ENCODE results near the gene STH. TPM values are rescaled to one million over a fixed set of nuclear protein-coding genes. Genes with fewer than 3 reads are reported as not detected.

STH gene
- total RNA-seq, 1 donor from 2014 or later = not detected

GRCh38 chr17:46009681-46010596 is 10.9 kb downstream of the STH start:
- no peak for DNase-seq (ENCODE audit: extremely low spot score, unreplicated experiment)
- no peaks in the 10 kb centered on the region for H3K36me3 Mint-ChIP-seq (ENCODE audit: unreplicated experiment)
- no peak overlapping the region for H3K27ac Mint-ChIP-seq (ENCODE audit: unreplicated experiment)
- no peaks in the 10 kb centered on the region for H3K9me3 Mint-ChIP-seq (ENCODE audit: unreplicated experiment)
- TF ChIP-seq CTCF (IDR thresholded peaks at IDR 0.05) = no peak
- H3K4me1 Mint-ChIP-seq (ENCODE audit: unreplicated experiment) = peaks cover 18% of the 10 kb centered on the region
- H3K4me3 Mint-ChIP-seq (ENCODE audit: unreplicated experiment) = no peak overlapping the region
- no peaks in the 10 kb centered on the region for H3K27me3 Mint-ChIP-seq (ENCODE audit: unreplicated experiment)

GRCh38 chr17:46010597-46011186 is 11.6 kb downstream of the STH start:
- Mint-ChIP-seq H3K4me1 (ENCODE audit: unreplicated experiment) (peaks cover 18% of the 10 kb centered on the region), H3K9me3 (ENCODE audit: unreplicated experiment) (no peaks in the 10 kb centered on the region), H3K27ac (ENCODE audit: unreplicated experiment) (no peak overlapping the region), H3K27me3 (ENCODE audit: unreplicated experiment) (no peaks in the 10 kb centered on the region), H3K36me3 (ENCODE audit: unreplicated experiment) (no peaks in the 10 kb centered on the region), H3K4me3 (ENCODE audit: unreplicated experiment) (no peak overlapping the region)
- no peak for TF ChIP-seq CTCF (IDR thresholded peaks at IDR 0.05)
- no peak for DNase-seq (ENCODE audit: extremely low spot score, unreplicated experiment)

- H3K9me3 Mint-ChIP-seq (ENCODE audit: unreplicated experiment) = no peaks in the 10 kb centered on the region
- no peaks in the 10 kb centered on the region for H3K36me3 Mint-ChIP-seq (ENCODE audit: unreplicated experiment)
- no peak overlapping the region for H3K27ac Mint-ChIP-seq (ENCODE audit: unreplicated experiment)
- H3K4me3 Mint-ChIP-seq (ENCODE audit: unreplicated experiment) = no peak overlapping the region
- H3K27me3 Mint-ChIP-seq (ENCODE audit: unreplicated experiment) = no peaks in the 10 kb centered on the region
- H3K4me1 Mint-ChIP-seq (ENCODE audit: unreplicated experiment) = peaks cover 18% of the 10 kb centered on the region
- no peak for DNase-seq (ENCODE audit: extremely low spot score, unreplicated experiment)
- TF ChIP-seq CTCF (IDR thresholded peaks at IDR 0.05) = no peak
These were observed 12.9 kb downstream of the STH start for GRCh38 chr17:46011711-46012505.

- Mint-ChIP-seq H3K27me3 (ENCODE audit: unreplicated experiment) (no peaks in the 10 kb centered on the region), H3K27ac (ENCODE audit: unreplicated experiment) (no peak overlapping the region), H3K4me1 (ENCODE audit: unreplicated experiment) (peaks cover 18% of the 10 kb centered on the region), H3K9me3 (ENCODE audit: unreplicated experiment) (no peaks in the 10 kb centered on the region), H3K4me3 (ENCODE audit: unreplicated experiment) (no peak overlapping the region), H3K36me3 (ENCODE audit: unreplicated experiment) (no peaks in the 10 kb centered on the region)
- no peak for DNase-seq (ENCODE audit: extremely low spot score, unreplicated experiment)
- no peak for TF ChIP-seq CTCF (IDR thresholded peaks at IDR 0.05)
These were observed 13.5 kb downstream of the STH start for GRCh38 chr17:46012506-46013079.
